GM12891 (cell line): Measurements from ENCODE around the gene EVX1.

Experiments
- DNase-seq: peaks from one replicate; pipeline ENCODE4 v3.0.0; 2011; ENCODE audit warnings: low spot score; ENCODE audit not compliant: insufficient read length
- FAIRE-seq: peaks from 2 replicates; lab custom pipeline; 2011; peaks lifted over from hg19 to GRCh38; lab: Jason Lieb, UNC
- PAX5 ChIP-seq: IDR thresholded peaks from 2 replicates; pipeline ENCODE4 v1.6.1; 2011; ENCODE audit warnings: low read length, moderate library complexity, mild to moderate bottlenecking; ENCODE audit not compliant: insufficient read depth, severe bottlenecking
- POLR2A ChIP-seq: IDR thresholded peaks from 2 replicates; pipeline ENCODE4 v1.6.1; 2011; ENCODE audit warnings: low read depth, low read length, control low read depth
- POLR2AphosphoS5 ChIP-seq: IDR thresholded peaks from 2 replicates; pipeline ENCODE4 v1.6.1; 2011; ENCODE audit warnings: low read depth, low read length, control low read depth
- POU2F2 ChIP-seq: IDR thresholded peaks from 2 replicates; pipeline ENCODE4 v1.6.1; 2011; ENCODE audit warnings: low read depth, mild to moderate bottlenecking, control low read depth, low read length, moderate library complexity
- SPI1 ChIP-seq: IDR thresholded peaks from 2 replicates; pipeline ENCODE4 v1.6.1; 2011; ENCODE audit warnings: low read depth, low read length, control low read depth
- TAF1 ChIP-seq: IDR thresholded peaks from 2 replicates; pipeline ENCODE4 v1.6.1; 2011; ENCODE audit warnings: low read depth, low read length, control low read depth

Gene EVX1

DNA sequence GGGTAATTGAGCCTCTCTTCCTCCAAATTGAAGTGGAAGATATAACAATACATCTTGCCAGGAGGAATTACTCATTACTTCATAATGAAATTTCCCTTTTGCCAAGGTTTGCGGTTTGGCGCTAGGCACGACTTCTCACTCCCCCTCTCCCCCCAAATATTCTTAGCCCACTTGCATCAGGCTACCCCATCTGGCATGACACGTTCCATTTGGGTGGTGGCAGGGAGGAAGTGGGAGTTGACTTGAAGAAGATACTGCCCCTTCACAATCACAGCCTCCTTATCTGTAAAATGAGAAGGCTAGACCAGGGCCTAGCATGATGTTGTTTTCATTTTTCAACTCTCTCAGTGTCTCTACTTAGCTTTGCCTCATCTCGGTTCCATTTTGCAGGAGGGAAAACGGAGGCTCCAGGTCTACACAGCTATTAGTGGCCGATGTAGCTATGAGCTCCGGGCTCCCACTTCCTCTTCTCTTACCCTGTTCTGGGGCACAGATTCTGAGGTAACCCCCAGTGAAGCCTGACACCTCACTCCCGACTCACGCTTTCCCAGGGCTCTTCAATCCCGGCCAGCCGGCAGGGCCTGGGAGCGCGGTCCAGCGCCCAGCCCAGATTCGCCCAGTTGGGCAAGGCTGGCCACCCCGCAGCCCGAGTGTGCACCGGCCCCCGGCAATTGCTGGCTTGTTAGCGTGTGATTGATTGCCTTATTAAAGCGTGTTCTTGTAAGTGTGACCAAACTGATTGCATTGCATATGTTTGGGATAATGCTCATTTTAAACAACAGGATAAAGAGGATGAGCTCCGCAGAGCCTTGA is 6.5 kb downstream of the EVX1 start:
- TF ChIP-seq POU2F2 (no peak), PAX5 (no peak), POLR2AphosphoS5 (no peak), SPI1 (no peak), POLR2A (no peak), TAF1 (no peak)
- FAIRE-seq (no peak), DNase-seq (no peak)

GRCh38 chr7:27249724-27250556 is 7.3 kb downstream of the EVX1 start:
- FAIRE-seq (no peak), DNase-seq (no peak)
- TF ChIP-seq POLR2A (no peak), POLR2AphosphoS5 (no peak), TAF1 (no peak), PAX5 (no peak), SPI1 (no peak), POU2F2 (no peak)

GRCh38 chr7:27250557-27251070 is 8.0 kb downstream of the EVX1 start:
- no peak for DNase-seq
- TF ChIP-seq SPI1: no peak
- FAIRE-seq: no peak

DNA sequence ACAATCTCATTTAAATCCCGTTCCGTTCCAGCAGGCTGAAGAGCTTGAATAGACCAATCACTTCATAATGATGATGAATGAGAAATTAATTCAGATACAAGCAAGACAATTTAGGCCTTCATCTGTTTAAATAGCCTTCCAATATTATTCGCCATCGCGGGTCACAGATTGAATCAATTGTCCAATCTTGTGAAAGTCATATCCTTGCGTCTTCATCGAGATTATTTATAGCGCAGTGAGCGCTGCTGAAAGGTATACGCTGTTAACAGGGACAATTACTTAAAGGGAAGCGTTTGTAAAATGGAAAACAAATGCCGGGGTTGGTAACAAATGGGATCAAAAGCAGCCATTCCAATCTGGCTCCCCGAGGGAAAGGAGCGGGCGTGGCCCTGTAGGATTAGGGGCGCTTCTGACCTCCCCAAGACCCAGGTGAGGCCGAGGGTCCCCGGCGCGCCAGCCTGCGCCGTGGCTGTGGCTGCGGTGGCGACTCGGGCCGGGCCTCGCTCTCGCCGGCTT is 8.6 kb downstream of the EVX1 start:
- TF ChIP-seq POLR2AphosphoS5: no peak
- no peak for TF ChIP-seq TAF1
- no peak for TF ChIP-seq POU2F2
- TF ChIP-seq POLR2A: no peak
- TF ChIP-seq SPI1: no peak
- no peak for TF ChIP-seq PAX5
- DNase-seq (no peak), FAIRE-seq (no peak)

DNA sequence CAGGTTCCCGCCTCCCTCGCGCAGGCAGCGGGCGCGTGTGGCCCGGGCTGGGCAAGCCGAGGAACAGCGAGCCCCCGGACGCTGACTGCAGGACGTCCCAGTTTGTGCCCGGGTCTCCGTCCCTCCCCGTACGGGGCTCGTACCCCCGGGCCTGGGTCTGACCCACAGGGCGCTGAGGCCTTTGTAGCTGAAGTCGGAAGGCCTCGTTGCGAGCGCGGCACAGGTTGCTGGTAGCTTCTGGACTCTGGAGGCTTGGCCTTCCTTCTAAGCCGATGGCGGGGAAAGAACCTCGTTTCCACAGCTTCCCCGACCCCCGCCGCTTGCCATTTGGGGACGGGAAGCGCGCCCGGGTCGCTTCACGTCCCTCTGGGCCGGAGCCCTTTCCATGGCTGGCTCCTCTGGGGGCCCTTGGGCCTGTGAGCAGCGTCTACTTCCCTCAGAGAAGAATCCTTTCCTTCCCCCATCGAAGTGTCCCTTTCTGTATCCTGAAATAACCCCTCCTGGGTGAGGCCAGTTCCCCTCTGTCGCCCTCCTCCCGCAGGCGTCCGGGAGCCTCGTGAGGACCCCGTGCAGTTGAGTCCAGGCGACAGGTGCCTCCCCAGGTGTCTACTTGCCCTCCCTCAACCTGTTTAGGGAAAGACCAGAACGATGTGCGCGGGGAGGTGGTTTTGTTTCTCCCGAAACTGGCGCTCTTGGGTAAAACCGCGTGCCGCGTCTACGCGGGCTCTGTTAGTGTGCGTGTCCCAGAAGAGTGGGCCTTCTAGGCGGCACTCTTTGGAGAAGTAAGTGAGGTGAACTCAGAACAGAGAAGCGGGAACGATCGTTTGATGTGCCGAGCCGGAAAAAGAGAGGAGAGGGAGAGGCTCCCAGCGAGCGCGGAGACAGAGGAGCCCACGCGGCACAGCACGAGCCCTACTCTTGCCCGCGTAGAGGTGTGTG is 9.3 kb downstream of the EVX1 start:
- FAIRE-seq (no peak), DNase-seq (no peak)

GRCh38 chr7:27254625-27255024 is 12.0 kb downstream of the EVX1 start:
- FAIRE-seq: no peak
- DNase-seq: no peak
- TF ChIP-seq TAF1: no peak
- TF ChIP-seq POLR2AphosphoS5: no peak
- TF ChIP-seq PAX5: no peak
- TF ChIP-seq POLR2A: no peak
- TF ChIP-seq POU2F2: no peak

More for the DNA sequence above, 9.3 kb downstream of the EVX1 start:
- no peak for TF ChIP-seq POU2F2
- TF ChIP-seq PAX5: no peak

DNA sequence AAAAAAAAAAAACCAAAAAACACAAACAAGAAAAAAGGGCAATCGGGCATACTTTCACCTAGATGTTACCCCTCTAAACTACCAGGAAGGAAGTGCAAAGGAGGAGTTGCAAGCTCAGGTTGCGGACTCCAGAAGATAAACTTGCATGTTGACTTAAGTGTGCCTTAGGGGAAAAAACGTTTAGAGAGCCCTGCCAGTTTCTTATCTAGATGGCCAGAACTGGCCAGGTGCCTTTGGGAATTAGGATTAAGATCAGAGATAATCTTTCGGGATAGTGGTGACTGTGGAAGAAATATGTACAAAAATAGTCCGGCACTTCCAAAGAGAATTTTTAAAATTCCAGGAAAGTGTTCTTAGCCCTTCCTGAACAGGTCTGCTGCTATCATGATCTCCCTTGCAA is 17.6 kb downstream of the EVX1 start:
- FAIRE-seq (no peak), DNase-seq (no peak)
- TF ChIP-seq PAX5: no peak
- TF ChIP-seq SPI1: no peak

DNA sequence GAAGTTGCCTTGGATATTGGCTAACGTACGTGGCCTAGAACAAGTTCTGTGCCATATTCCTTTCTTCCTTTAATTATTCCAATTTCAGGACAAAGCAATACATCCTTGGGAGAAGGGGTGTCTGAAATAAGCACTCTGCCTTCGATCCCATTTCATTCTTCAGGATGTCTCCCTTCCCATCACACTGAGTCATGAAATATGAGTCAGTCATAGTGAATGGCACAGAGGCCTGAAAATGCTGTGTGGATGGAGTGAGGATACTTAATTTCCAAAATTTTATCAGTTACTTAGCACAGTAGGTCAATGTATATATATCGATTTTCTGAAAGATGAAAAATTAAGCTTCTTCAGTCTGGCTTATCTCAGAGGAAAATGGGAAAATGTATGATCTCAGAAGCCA is 19.5 kb downstream of the EVX1 start:
- no peak for DNase-seq
- no peak for FAIRE-seq
- no peak for TF ChIP-seq POU2F2
- TF ChIP-seq POLR2A: no peak
- TF ChIP-seq POLR2AphosphoS5: no peak
- no peak for TF ChIP-seq TAF1
- TF ChIP-seq PAX5: no peak
- TF ChIP-seq SPI1: no peak

DNA sequence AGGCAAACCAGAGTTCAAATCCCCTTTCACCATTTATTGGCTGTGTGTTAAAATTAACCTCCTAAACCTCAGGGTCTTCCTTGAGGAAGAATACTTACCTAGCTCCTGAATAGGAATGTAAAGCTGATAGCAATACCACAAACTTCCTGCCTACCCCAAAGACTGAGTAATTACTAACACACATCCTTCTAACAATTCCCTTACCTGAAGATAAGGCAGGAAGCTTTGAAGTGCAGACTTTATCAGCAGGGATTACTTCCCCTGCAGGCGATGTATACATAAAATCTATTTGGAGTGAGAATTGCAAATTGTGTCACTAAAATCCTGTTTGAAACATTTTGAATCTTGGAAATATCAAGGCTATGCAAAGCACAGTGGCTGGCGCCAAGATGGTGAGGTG is 21.2 kb downstream of the EVX1 start:
- no peak for DNase-seq
- TF ChIP-seq POLR2A: no peak
- TF ChIP-seq SPI1: no peak
- TF ChIP-seq PAX5: no peak
- TF ChIP-seq TAF1: no peak
- no peak for TF ChIP-seq POLR2AphosphoS5
- TF ChIP-seq POU2F2: no peak
- FAIRE-seq: no peak

GRCh38 chr7:27269455-27269854 is 26.9 kb downstream of the EVX1 start:
- DNase-seq (no peak), FAIRE-seq (no peak)
- TF ChIP-seq POLR2AphosphoS5 (no peak), SPI1 (no peak), POLR2A (no peak), POU2F2 (no peak), PAX5 (no peak), TAF1 (no peak)
